IMR-90 (cell line): Measurements from ENCODE around the gene PDZRN3.
A peak's percentile ranks its signal among the peaks of the same experiment; 100 is the strongest.

Experiments
- BHLHE40 ChIP-seq: fragments of 150-350 bp; IDR thresholded peaks from 2 replicates; pipeline ENCODE4 v1.6.1; 2016; ENCODE audit warnings: mild to moderate bottlenecking, low read depth, low read length
- CEBPB ChIP-seq: IDR thresholded peaks from 2 replicates; pipeline ENCODE4 v1.6.1; 2012; ENCODE audit warnings: low read depth, low read length, improper control_type of control experiment
- CHD1 ChIP-seq: IDR thresholded peaks from 2 replicates; pipeline ENCODE4 v1.6.1; 2012; ENCODE audit warnings: low read depth, low read length, improper control_type of control experiment
- CTCF ChIP-seq: conservative IDR thresholded peaks from 2 replicates; pipeline ENCODE4 v1.5.1; 2012; ENCODE audit warnings: mild to moderate bottlenecking, low read depth, low read length, improper control_type of control experiment
- FOS ChIP-seq: fragments of 150-350 bp; IDR thresholded peaks from 2 replicates; pipeline ENCODE4 v1.6.1; 2016; ENCODE audit warnings: low read depth, low read length
- MAFK ChIP-seq: IDR thresholded peaks from 2 replicates; pipeline ENCODE4 v1.6.1; 2012; ENCODE audit warnings: low read depth, low read length, improper control_type of control experiment
- MAZ ChIP-seq: IDR thresholded peaks from 2 replicates; pipeline ENCODE4 v1.6.1; 2012; ENCODE audit warnings: low read depth, mild to moderate bottlenecking, low read length, improper control_type of control experiment, moderate library complexity, borderline replicate concordance
- NFE2L2 ChIP-seq: fragments of 150-350 bp; IDR thresholded peaks from 2 replicates; pipeline ENCODE4 v1.6.1; 2016; ENCODE audit warnings: low read depth, mild to moderate bottlenecking, low read length
- POLR2A ChIP-seq: IDR thresholded peaks from 2 replicates; pipeline ENCODE4 v1.6.1; 2012; ENCODE audit warnings: mild to moderate bottlenecking, low read depth, low read length
- RAD21 ChIP-seq: IDR thresholded peaks from 2 replicates; pipeline ENCODE4 v1.6.1; 2012; ENCODE audit warnings: low read length, improper control_type of control experiment
- RCOR1 ChIP-seq: IDR thresholded peaks from 2 replicates; pipeline ENCODE4 v1.6.1; 2012; ENCODE audit warnings: mild to moderate bottlenecking, low read length, improper control_type of control experiment; ENCODE audit not compliant: insufficient replicate concordance
- RFX5 ChIP-seq: IDR thresholded peaks from 2 replicates; pipeline ENCODE4 v1.8.0; 2012; ENCODE audit warnings: low read depth, mild to moderate bottlenecking, low read length, moderate library complexity
- SMC3 ChIP-seq: fragments of 150-350 bp; IDR thresholded peaks from 2 replicates; pipeline ENCODE4 v1.6.1; 2016; ENCODE audit warnings: low read depth, mild to moderate bottlenecking, antibody characterized with exemption, low read length, moderate library complexity
- USF2 ChIP-seq: fragments of 150-350 bp; IDR thresholded peaks from 2 replicates; pipeline ENCODE4 v1.6.1; 2017; ENCODE audit warnings: mild to moderate bottlenecking, antibody characterized with exemption, low read length, low read depth

GRCh38 chr3:73490453-73491286 lies 134.1 kb downstream of the PDZRN3 start:
- TF ChIP-seq RFX5 (no peak), RCOR1 (no peak), CTCF (no peak), POLR2A (no peak), FOS (no peak), USF2 (no peak), BHLHE40 (no peak), NFE2L2 (no peak), RAD21 (no peak), MAZ (no peak), MAFK (peak; percentile 99), CEBPB (no peak), SMC3 (no peak), CHD1 (no peak)
